DLD1 (cell line): ENCODE measurements around the gene C1orf159.
"Not testable (repeated sequence)": the region's sequence is repeated elsewhere in the genome, so short reads cannot be mapped to it uniquely, and the experiment has no call there.

ENCODE experiments used
- in situ Hi-C: cut with HindIII; loops from 2 replicates; pipeline ENCODE4 v1.10.0; 2017; ENCODE audit warnings: low sequenced_read_pairs

C1orf159 gene

DNA sequence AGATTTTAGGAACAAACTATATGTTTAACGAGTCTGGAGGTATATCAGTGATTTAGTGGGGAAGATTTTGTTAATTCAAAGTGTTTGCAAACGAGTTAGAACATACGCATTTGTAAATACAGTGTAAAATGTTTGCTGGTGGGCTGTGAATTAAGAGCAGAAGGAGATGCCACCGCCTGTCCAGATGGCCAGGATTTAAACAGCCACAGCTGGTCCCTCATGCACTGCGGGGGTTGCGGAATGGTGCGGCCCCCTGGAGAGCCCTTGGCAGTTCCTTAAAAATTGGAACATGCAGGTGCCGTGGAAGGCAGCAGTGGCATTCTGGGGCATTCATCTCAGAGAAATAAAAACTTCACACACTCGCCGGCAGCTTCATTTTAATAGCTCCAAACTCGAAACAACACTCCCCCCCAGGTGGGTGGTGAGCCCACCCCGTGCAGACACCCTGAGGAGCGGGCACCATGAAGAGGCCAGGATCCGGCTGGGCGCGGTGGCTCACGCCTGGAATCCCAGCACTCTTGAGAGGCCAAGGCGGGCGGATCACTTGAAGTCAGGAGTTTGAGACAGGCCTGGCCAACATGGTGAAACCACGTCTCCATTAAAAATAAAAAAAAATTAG lies 3.5 kb upstream of the C1orf159 start:
- in situ Hi-C loops: no loop called here

DNA sequence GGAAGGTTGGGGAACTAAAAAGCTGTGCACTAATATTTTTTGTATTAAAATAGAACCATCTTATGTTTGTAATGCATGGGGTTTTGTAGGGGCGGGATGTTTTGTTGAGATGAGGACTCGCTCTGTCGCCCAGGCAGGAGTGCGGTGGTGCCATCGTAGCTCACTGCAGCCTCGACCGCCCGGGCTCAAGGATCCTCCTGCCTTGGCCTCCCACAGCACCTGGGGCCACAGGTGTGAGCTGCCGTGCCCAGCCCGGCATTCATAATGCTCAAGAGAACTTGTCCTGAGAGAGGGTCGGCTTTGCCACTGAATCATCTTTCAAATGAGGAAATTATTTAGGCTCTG lies 3.0 kb upstream of the C1orf159 start:
- in situ Hi-C loops: no loop called here

DNA sequence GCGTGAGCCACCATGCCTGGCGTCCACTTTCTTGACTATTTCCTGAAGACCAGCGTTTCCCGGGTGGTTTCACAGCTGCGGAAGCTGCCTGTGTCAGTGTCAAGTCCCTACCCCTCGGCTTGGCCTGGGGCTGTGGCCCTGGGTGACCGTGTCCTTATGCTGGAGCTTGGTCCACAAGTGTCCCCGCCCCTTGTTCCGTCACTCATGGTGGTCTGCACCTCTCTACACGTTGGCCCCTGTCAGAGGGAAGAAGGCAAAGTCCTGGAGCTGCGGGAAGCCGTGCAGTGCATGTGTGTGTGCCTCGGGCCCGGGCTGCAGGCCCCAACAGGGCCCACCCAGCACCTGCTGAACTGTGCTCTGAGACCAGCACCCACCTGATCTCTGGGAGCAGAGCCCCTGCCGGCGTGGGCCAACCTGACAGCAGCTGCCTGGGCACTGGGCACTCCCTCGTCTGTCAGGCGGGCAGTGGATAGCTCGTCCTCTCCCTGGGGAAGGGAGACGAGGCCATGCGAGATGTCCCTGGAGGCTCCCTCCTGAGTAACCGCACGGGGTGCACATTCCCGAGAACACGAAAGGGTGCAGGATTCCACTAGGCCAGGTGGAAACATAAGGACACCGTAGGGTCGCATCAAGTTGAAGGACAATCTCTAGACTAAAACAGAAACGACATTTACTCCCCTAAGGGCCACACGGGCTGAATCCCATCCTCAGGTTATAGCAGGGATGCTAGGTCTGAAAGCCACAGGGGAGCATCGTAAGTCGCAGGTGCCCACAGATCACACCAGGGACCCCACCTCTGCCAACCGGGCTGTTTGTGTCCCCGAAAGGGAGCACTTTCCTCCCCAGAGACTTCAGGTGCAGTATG lies 2.4 kb upstream of the C1orf159 start:
- in situ Hi-C loops: no loop called here

DNA sequence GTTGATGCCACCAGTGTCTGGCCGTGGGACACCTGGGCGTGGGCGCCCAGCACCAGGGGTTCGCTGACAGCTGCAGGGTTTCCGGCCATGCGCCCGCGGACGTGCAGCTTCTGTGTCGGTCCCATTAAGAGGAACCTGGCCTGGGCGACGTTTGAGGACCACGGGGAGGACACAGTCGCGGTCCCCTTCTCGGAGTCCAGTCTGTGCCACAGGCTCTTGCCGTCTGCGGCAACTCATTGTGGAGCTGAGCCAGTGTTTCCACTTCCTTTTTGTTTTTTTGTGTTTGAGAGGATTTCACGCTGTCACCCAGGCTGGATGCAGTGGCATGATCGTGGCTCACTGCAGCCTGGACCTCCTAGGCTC lies 1.6 kb upstream of the C1orf159 start:
- in situ Hi-C loops: no loop called here

DNA sequence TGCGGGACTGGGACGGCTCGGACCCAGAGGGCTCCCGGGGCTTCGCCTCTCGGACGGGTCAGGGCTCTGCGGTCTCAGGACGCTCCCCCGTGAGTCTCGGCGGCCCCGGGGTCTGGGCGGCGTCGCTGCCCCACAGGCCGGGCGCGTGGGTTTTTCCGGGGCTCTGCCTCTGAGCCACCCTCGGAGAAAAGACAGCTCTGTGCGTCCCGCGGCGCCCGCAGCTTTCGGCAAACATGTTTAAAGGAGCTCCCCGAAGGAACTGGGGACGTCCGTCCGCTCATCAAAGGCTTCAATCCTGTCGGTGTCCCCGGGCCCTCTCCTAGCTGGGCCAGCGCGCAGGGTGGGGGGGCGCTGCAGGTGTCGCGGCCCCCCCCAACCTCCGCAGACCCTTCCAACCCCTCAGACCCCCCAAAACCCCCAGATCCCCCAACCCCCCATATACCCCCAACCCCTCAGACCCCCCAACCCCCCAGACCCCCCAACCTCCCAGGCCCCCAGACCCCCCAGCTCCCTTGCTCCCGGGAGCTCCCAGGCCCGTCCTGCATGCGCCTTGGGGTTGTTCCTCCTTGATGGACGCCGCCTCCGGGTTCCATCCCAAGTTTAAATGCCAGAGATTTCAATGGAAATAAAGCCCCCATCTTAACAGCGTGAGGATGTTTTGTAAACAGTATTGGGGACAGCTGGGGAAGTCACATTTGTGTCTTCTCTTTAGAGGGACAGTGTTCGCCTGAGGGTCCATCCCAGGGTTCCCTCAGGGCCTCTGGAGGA lies 996 bp upstream of the C1orf159 start:
- in situ Hi-C loops: no loop called here

DNA sequence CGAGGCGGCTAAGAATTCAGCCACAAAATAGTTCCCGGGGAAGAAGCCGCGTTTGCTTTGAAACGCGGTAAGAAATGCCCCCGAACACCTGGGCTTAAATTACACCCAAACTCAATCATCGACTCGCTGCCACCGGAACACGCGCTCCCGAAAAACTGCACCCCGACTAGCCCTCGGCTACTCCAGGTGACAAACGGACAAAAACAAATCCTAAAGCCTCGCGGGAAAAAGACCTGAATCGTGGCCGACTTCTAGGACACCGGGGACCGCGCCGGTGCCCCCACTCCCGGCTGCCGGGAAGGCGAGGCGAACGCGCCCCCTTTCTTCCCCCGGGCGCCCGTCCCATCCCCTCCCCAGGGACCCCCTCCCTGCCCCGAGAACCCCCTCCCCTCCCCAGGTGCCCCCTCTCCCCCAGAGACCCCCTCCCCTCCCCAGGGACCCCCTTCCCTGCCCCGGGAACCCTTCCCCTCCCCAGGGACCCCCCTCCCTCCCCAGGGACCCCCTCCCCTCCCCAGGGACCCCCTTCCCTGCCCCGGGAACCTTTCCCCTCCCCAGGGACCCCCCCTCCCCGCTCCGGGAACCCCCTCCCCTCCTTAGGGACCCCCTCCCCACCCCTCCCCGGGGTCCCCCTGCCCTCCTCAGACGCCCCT lies 628 bp downstream of the C1orf159 start:
- in situ Hi-C loops: no loop called here

DNA sequence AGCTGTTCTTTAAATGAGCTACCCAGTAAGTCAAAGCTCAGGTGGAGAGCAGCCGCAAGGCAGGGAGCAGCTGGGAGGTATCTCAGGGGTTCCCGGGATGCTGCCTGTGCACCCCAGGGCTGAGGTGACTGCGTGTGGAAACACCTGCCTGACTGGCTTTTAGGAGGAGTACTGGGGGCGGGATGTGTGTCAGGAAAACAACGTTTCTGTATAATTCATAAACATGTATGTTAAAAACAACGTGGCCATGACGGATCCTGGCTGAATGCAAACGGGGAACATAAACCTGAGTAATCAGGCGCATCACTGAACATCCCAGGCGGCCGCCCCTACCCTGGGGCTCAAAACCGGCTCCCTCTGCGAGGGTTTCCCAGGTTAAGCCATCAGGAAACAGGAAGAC lies 1.5 kb downstream of the C1orf159 start:
- in situ Hi-C loops: no loop called here

DNA sequence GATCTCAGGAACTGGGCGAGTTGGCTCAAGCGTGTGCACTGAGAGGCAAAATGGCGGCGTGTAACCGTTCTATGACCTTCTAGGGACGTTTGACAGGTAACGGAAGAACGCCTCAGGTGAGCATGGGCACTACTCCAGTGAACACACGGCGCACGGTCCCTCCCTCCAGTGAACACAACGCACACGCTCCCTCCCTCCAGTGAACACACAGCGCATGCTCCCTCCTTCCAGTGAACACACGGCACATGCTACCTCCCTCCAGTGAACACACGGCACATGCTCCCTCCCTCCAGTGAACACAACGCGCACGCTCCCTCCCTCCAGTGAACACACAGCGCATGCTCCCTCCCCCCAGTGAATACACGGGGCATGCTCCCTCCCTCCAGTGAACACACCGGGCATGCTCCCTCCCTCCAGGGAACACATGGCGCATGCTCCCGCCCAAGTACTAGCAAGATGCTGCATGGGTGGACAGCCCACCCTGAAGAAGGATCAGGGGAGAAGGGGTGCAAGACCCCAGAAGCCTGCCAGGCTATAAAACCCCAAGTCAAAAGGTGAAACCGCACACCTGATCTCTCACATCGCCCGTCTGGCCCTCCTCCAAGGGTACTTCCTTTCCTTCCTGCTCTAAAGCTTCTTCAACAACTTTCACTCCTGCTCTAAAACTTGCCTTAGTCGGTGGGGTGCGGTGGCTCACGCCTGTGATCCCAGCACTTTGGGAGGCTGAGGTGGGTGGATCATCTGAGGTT lies 3.5 kb downstream of the C1orf159 start:
- in situ Hi-C loops: no loop called here

DNA sequence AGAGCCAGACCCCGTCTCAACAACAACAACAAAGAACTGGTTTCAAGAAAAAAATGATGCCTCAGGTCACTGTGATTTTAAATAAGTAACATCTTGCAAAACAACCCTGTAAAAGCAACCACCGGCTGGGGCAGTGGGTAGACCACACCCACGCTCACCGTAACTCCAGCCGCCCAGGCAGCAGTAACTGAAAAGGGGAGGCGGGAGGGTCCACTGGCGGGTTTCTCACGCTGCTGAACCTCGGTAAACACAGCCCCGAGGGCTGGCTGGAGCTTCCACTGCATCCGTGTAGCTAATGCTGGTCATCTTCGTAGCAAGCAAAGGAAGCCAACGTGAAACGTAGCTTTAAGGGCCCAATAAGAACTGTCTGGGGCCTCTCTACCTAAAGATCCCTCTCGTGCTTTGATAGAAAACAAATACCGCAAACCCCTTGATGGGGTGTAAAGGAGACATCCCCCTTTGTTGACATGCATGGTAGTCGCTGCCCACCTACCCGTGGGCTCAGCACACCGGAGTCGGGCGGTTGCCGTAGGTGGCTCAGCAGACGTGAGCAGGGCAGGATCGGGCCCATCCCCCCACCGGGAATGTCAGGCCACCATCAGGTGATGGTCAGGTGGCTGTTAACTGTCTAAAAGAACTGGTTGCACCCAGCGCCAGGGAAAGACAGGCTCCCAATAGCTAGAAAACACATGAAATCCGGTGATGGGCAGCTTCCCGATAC lies 4.2 kb downstream of the C1orf159 start:
- in situ Hi-C loops: no loop called here

DNA sequence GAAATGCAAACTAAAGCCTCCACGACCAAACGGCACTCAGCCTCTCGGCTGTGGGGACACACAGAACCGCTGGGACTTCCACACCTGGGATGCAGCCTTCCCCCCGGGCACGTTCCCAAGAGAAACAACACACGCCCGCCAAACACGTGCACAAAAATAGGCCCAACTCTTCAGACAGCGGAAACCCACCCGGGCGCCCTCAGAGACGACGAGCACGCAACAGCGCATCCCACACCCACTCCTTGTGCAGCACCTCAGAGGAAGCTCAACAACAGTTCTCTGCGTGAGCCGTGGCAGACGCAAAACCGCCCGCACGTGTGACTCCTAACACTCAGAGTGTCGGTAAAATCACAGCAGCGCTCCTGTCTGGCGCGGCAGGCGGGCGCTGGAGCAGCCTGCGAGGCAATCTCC lies 5.3 kb downstream of the C1orf159 start:
- in situ Hi-C loops: no loop called here

DNA sequence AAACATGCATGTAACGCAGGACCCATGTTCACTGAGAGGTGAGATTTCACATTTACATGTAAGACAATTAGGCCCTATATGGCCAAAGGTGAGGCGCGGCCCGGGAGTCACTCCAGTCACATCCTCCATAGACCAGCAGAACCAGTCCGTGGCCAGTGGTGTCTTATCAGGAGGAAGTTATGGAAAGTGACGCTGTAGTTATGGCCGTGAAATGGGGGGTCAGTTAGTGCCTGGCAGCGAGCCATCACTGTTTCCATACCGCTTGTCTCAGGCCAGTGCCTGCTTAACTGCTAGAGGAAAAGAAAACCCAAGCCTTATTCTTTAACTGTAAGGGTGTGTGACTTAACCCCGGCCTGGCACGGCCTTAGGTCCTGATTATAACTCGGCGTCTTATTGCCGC lies 6.1 kb downstream of the C1orf159 start:
- in situ Hi-C loops: no loop called here

DNA sequence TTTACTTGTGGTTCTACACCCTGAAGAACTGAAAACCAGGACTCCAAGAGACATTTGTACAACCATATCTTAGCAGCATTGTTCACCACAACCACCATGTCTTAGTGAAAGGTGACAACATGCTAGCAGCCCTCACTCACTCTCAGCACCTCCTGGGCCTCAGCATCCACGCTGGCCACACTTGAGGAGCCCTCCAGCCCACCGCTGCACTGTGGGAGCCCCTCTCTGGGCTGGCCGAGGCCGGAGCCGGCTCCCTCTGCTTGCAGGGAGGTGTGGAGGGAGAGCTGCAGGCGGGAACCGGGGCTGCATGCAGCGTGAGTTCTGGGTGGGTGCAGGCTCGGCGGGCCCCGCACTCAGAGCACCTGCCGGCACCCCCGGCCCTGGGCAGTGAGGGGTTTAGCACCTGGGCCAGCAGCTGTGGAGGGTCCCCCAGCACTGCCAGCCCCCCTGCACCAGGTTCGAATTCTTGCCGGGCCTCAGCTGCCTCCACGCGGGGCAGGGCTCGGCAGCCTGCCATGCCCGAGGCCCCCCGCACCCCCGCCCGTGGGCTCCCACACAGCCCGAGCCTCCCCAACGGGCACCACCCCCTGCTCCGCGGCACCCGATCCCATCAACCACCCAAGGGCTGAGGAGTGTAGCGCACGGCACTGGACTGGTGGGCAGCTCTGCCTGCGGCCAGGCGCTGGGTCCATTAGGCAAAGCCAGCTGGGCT lies 9.2 kb downstream of the C1orf159 start:
- in situ Hi-C loops: no loop called here

DNA sequence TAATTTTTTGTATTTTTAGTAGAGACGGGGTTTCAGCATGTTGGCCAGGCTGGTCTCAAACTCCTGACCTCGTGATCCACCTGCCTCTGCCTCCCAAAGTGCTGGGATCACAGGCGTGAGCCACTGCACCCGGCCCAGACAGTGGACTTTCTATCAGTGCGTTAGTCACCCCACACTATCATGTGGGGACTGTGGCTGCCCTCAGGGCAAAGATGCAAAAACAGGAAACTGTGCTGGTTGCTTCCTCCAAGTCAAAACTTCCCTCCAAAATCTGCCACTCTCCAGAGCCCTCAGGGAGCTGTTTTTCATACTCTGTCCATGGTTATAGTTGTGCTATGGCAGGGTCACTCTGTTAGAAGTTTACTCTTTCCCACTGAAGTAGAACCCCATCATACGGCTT lies 11.7 kb downstream of the C1orf159 start:
- in situ Hi-C loops: not testable (repeated sequence)

DNA sequence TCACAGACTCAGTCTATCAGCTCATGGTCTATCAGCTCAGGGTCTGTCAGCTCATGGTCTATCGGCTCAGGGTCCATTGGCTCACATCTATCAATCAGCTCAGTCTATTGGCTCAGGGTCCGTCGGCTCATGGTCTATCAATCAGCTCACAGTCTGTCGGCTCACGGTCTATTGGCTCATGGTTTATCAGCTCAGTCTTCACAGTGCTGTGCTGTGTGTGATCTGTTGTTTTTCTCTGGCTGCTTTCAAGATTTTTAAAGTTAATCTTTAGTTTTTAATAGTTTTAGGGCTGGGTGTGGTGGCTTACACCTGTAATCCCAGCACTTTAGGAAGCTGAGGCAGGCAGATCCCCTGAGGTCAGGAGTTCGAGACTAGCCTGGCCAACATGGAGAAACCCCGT lies 14.4 kb downstream of the C1orf159 start:
- in situ Hi-C loops: no loop called here

DNA sequence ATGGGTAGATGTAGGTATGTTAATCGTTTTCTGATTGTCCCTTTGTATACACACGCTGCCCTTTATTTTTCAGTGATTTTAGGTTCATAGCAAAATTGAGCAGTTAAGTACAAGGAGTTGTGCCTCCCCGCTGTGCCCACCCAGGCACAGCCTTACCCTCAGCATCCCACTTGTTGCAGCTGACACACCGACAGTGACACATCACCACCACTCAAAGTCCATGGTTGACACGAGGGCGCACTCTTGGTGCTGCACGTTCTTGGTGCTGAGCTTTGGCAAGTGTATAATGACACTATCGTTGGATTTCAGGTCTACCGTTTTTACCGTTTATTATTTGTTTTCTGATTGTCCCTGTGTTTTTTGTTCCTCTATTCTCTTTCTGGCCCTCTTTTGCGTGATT lies 15.6 kb downstream of the C1orf159 start:
- in situ Hi-C loops: no loop called here

DNA sequence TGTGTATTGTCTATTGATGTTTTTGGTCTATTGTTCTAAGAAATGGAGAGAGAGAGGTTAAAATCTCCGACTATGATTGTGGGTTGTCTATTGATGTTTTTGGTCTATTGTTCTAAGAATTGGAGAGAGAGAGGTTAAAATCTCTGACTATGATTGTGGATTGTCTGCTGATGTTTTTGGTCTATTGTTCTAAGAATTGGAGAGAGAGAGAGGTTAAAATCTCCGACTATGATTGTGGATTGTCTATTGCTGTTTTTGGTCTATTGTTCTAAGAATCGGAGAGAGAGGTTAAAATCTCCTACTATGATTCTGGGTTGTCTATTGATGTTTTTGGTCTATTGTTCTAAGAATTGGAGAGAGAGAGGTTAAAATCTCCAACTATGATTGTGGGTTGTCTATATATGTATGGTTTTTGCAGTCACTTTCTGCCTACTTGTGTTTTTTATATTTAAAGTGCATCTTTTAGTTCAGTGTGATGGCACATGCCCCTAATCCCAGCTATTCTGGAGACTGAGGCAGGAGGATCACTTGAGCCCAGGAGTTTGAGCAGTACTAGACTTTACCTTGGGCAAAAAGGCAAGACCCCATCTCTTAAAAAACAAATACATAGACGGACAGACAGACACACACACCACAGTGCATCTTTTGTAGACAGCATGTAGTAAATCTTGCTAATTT lies 16.2 kb downstream of the C1orf159 start:
- in situ Hi-C loops: no loop called here

DNA sequence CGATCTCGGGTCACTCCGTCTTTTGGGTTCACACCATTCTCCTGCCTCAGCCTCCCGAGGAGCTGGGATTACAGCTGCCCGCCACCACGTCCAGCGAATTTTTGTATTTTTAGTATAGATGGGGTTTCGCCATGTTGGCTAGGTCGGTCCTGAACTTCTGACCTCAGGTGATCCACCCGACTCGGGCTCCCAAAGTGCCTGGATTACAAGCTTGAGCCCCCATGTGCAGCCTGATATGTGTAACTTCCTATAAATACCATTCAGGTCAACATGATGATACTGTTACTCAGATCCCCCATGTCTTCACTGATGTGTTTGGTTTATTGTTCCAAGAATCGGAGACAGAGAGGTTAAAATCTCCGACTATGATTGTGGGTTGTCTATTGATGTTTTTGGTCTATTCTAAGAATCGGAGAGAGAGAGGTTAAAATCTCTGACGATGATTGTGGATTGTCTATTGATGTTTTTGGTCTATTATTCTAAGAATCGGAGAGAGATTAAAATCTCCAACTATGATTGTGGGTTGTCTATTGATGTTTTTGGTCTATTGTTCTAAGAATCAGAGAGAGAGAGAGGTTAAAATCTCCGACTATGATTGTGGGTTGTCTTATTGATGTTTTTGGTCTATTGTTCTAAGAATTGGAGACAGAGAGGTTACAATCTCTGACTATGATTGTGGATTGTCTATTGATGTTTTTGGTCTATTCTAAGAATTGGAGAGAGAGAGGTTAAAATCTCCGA lies 17.0 kb downstream of the C1orf159 start:
- in situ Hi-C loops: no loop called here

DNA sequence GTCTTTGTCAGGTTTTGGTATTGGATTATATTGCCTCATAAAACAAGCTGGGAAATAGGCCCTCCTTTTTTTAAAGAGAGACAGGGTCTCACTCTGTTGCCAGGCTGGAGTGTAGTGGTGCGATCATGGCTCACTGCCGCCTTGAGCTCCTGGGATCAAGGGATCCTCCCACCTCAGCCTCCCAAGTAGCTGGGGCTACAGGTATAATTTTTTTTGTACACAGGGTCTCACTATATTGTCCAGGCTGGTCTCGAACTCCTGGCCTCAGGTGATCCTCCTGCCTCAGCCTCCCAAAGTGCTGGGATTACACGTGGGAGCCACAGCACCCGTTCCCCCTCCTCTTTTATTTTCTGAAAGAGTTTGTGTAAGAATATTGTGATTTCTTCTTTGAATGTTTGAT lies 19.8 kb downstream of the C1orf159 start:
- in situ Hi-C loops: not testable (repeated sequence)
